ENCODE results near the gene ERMARD. TPM values are rescaled to one million over a fixed set of nuclear protein-coding genes. Genes with fewer than 3 reads are reported as not detected.
A peak's percentile ranks its signal among the peaks of the same experiment; 100 is the strongest.

The ERMARD gene
- total RNA-seq: 24.2 and 26.3 TPM in 2 replicates
- long read RNA-seq, transcript ERMARD-203 (18 exons, 2,141 nt): major isoform, 12 of 39 reads
- long read RNA-seq, partial matches to known transcripts: 6 of 39 reads
- long read RNA-seq, other reads (novel, unspliced or antisense): 21 of 39 reads

DNA sequence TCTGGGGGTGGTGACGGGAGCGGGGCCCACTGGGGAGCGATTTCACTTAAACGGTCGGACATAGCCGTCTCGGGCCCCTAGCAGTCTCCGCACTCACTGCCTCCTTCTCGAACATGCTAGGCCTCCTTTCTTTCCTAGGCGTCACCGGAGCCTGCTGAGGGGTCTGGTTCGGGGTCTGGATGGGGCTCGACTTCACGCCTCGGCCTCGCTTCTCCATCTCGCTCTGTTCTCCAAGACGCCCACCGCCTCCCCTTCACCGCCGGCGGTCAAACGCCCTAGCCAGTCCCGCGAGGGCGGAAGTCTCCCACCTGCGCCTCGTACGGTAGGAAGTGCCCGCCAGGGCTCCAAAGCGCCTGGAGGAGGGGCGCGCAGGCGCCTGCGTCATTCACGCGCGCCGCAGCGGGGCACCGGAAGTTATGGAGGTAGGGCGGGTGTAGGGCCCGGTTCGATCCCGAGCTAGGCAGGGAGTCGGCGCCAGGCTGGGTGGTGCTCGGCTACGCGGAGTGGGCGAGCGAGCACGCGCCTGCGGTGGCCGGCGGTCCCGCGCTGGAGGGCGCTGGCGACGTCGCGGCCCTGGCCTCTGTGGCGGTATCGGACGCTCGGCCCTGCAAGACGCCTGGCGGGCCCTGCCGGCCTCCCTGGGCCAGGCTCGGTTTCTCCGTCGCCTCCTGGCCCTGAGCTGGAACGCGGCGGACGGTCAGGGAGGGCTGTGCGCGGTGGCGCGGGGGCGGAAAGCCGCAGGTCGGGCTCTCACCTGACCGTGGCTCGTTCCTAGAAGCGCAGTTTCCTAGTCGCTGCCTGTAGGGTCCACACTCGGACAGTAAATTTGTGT lies at the start of gene ERMARD, which contains the start of gene DYNLT2:
Gene ERMARD, plus strand, starts transcription at position 381 of the 832 bp plus-strand sequence. Its CDS starts 36 bp downstream, at position 417.
Gene DYNLT2, minus strand, starts transcription at position 331 of the 832 bp plus-strand sequence. Its CDS starts 114 bp downstream, at position 217.
- H3K4me1 Mint-ChIP-seq: peaks cover 36% of the 10 kb centered on the region
- peak within 1 kb of the TSS; percentile 99 for H3K27ac Mint-ChIP-seq (ENCODE audit: unreplicated experiment)
- no peaks in the 10 kb centered on the region for H3K9me3 Mint-ChIP-seq
- peak; percentile 87 for DNase-seq (ENCODE audit: low read depth, low spot score)
- H3K4me3 Mint-ChIP-seq: peak within 1 kb of the TSS; percentile 99
- TF ChIP-seq, protein P1, sequence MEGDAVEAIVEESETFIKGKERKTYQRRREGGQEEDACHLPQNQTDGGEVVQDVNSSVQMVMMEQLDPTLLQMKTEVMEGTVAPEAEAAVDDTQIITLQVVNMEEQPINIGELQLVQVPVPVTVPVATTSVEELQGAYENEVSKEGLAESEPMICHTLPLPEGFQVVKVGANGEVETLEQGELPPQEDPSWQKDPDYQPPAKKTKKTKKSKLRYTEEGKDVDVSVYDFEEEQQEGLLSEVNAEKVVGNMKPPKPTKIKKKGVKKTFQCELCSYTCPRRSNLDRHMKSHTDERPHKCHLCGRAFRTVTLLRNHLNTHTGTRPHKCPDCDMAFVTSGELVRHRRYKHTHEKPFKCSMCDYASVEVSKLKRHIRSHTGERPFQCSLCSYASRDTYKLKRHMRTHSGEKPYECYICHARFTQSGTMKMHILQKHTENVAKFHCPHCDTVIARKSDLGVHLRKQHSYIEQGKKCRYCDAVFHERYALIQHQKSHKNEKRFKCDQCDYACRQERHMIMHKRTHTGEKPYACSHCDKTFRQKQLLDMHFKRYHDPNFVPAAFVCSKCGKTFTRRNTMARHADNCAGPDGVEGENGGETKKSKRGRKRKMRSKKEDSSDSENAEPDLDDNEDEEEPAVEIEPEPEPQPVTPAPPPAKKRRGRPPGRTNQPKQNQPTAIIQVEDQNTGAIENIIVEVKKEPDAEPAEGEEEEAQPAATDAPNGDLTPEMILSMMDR (conservative IDR thresholded peaks at IDR 0.05): peak; percentile 24
- no peaks in the 10 kb centered on the region for H3K27me3 Mint-ChIP-seq (ENCODE audit: low read depth)
- H3K36me3 Mint-ChIP-seq (ENCODE audit: low read depth): peaks cover 7% of the 10 kb centered on the region

GRCh38 chr6:169701954-169702839 lies 49.2 kb upstream of the ERMARD start, which contains the start of the genes C6orf120 and WDR27:
C6orf120 (plus strand) TSS chr6:169702126; CDS start chr6:169702460, 334 bp downstream.
WDR27 (minus strand) TSS chr6:169702029; CDS start chr6:169689005, 13,024 bp downstream.
- Mint-ChIP-seq H3K27me3 (ENCODE audit: low read depth) (no peaks in the 10 kb centered on the region), H3K36me3 (ENCODE audit: low read depth) (peaks cover 8% of the 10 kb centered on the region)
- TF ChIP-seq, protein P1 (conservative IDR thresholded peaks at IDR 0.05): no peak

GRCh38 chr6:169702840-169703246 lies 48.6 kb upstream of the ERMARD start:
- peak overlapping the region; percentile 94 for H3K4me3 Mint-ChIP-seq
- TF ChIP-seq, protein P1 (conservative IDR thresholded peaks at IDR 0.05): no peak
- DNase-seq (ENCODE audit: low read depth, low spot score): no peak
- peaks cover 40% of the 10 kb centered on the region for H3K4me1 Mint-ChIP-seq
- no peaks in the 10 kb centered on the region for H3K27me3 Mint-ChIP-seq (ENCODE audit: low read depth)
- peaks cover 3% of the 10 kb centered on the region for H3K36me3 Mint-ChIP-seq (ENCODE audit: low read depth)
- H3K27ac Mint-ChIP-seq (ENCODE audit: unreplicated experiment): peak overlapping the region; percentile 84
- H3K9me3 Mint-ChIP-seq: no peaks in the 10 kb centered on the region

More at GRCh38 chr6:169701954-169702839, 49.2 kb upstream of the ERMARD start, which contains the start of the genes C6orf120 and WDR27:
- DNase-seq (ENCODE audit: low read depth, low spot score): peak; percentile 90
- peak within 1 kb of the TSS; percentile 97 for H3K4me3 Mint-ChIP-seq
- peaks cover 40% of the 10 kb centered on the region for H3K4me1 Mint-ChIP-seq
- H3K27ac Mint-ChIP-seq (ENCODE audit: unreplicated experiment): peak within 1 kb of the TSS; percentile 93
- no peaks in the 10 kb centered on the region for H3K9me3 Mint-ChIP-seq

GRCh38 chr6:169707772-169708171 lies 43.6 kb upstream of the ERMARD start:
- Mint-ChIP-seq H3K4me1 (peaks cover 21% of the 10 kb centered on the region), H3K27ac (ENCODE audit: unreplicated experiment) (no peak overlapping the region), H3K4me3 (no peak overlapping the region), H3K27me3 (ENCODE audit: low read depth) (no peaks in the 10 kb centered on the region), H3K36me3 (ENCODE audit: low read depth) (peaks cover 2% of the 10 kb centered on the region), H3K9me3 (no peaks in the 10 kb centered on the region)
- TF ChIP-seq, protein P1 (conservative IDR thresholded peaks at IDR 0.05): no peak
- no peak for DNase-seq (ENCODE audit: low read depth, low spot score)

- H3K4me3 Mint-ChIP-seq: no peak overlapping the region
- no peak overlapping the region for H3K27ac Mint-ChIP-seq (ENCODE audit: unreplicated experiment)
- no peak for DNase-seq (ENCODE audit: low read depth, low spot score)
- TF ChIP-seq, protein P1 (conservative IDR thresholded peaks at IDR 0.05): no peak
- no peaks in the 10 kb centered on the region for H3K27me3 Mint-ChIP-seq (ENCODE audit: low read depth)
- no peaks in the 10 kb centered on the region for H3K9me3 Mint-ChIP-seq
- H3K4me1 Mint-ChIP-seq: peaks cover 7% of the 10 kb centered on the region
- no peaks in the 10 kb centered on the region for H3K36me3 Mint-ChIP-seq (ENCODE audit: low read depth)
Measured at GRCh38 chr6:169709293-169709692, 42.1 kb upstream of the ERMARD start.
